ENCODE results near the gene PCDHA1.

- TF ChIP-seq CTCF (IDR thresholded peaks at IDR 0.05; ENCODE audit: insufficient read depth, low read length, poor library complexity, severe bottlenecking) (no peak), EZH2phosphoT487 (conservative IDR thresholded peaks at IDR 0.05; ENCODE audit: low read length) (no peak)
Observed at GRCh38 chr5:141042555-141042954, 256.6 kb downstream of the PCDHA1 start.
